ENCODE results near the gene FRRS1. TPM values are rescaled to one million over a fixed set of nuclear protein-coding genes. Genes with fewer than 3 reads are reported as not detected.
A peak's percentile ranks its signal among the peaks of the same experiment; 100 is the strongest.

FRRS1 gene
- total and polyA plus RNA-seq, 7 donors: 0.34 to 4.1 (median 3.1) TPM

DNA sequence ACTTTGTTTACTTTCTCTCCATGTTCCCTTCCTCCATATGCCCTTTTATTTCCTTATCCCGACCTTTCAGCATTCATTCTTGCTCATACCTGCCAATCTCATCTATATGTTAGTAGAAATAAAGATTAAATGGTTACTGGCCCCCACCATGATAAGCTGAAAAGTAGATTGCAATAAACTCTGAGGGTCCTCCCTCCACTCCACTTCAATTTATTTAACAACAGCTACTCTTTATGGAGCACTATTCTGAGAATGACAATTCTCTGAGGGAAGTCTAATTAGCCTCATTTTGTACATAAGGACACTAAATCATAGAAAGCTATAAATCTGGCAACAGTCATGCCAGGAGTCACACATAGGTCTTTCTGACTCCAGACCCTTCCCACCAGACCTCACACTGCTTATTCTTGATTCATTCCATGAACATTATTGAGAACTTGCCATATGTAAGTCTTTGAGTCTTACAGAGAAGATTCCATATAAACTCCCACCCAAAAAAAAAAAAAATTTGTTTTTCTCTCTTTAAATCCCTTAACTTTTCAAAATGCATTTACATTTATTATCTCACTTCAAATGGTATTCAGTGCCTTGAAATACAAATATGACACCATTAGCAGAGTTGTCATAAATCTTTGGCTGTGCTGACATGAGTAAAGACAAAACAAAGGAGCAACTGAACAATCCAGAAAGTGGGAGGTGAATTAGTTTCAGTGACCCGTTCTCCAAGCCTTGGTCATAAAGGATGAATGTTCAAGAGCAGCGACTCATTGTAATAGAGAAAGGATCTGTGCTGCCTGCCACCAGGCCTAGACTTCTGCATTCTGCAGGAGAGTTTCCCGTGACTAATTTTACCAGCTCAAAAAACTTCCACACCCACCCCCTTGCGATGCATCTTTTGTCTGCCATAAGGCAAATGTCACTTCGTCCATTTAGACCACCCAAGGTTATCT lies 92.0 kb downstream of the FRRS1 start:
- ATAC-seq: peak in 2 of 4 donors; percentile 16 to 20
- Histone ChIP-seq H3K36me3 (ENCODE audit: insufficient read depth in 1 of 2, low read depth in 1 of 2) (peaks cover 8 to 94% of the 10 kb centered on the region in 2 donors), H3K9me3 (no peaks in the 10 kb centered on the region), H3K4me3 (peak overlapping the region; percentile 35), H3K27me3 (ENCODE audit: insufficient read depth in 3 of 3, low read length in 2 of 3) (no peaks in the 10 kb centered on the region), H3K4me1 (peaks cover 89% of the 10 kb centered on the region), H3K27ac (peak overlapping the region; percentile 86)
- 41 to 61% (median 61%) methylated on average over 6 of the region's 6 CpGs for WGBS, 3 donors
- no peak for TF ChIP-seq CTCF (IDR thresholded peaks at IDR 0.05)
- no peak for DNase-seq
- intact Hi-C loops (cut with DNase I): no loop called here

DNA sequence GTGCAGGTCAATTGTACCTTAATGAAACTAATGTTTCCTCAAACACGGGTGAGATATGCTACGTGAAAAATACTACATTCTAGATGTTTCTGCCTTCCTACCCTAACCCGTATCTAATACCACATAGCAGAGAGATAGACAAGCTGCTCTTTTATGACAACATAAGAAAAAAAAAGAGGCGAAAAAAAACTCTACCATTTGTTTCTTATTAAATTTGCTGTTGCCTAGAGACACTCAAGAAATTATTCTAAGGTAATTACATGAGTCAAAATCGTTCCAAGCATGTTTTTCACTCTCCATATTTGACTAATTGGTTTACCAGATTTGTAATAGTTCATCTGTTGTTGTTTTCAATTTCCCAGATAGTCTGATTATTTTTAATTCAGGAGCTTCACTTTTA lies 93.1 kb downstream of the FRRS1 start:
- ATAC-seq (no peak), DNase-seq (no peak)
- H3K4me3 ChIP-seq: peak overlapping the region; percentile 35
- no peaks in the 10 kb centered on the region for H3K9me3 ChIP-seq
- H3K27me3 ChIP-seq (ENCODE audit: insufficient read depth in 3 of 3, low read length in 2 of 3): no peaks in the 10 kb centered on the region
- WGBS, 3 donors: 37 to 50% (median 38%) methylated on average over 4 to 5 of the region's 5 CpGs
- peaks cover 6 to 94% of the 10 kb centered on the region in 2 donors for H3K36me3 ChIP-seq (ENCODE audit: insufficient read depth in 1 of 2, low read depth in 1 of 2)
- intact Hi-C loops (cut with DNase I): no loop called here
- peak overlapping the region; percentile 86 for H3K27ac ChIP-seq
- H3K4me1 ChIP-seq: peaks cover 93% of the 10 kb centered on the region
- TF ChIP-seq CTCF (IDR thresholded peaks at IDR 0.05): no peak

GRCh38 chr1:99672530-99673213 lies 93.8 kb downstream of the FRRS1 start:
- intact Hi-C loops (cut with DNase I): no loop called here
- peak; percentile 47 to 79 for DNase-seq
- WGBS, 3 donors: 6 to 14% (median 11%) methylated on average over 6 of the region's 6 CpGs
- Histone ChIP-seq H3K27ac (peak overlapping the region; percentile 86), H3K4me1 (peaks cover 99% of the 10 kb centered on the region), H3K36me3 (ENCODE audit: insufficient read depth in 1 of 2, low read depth in 1 of 2) (peaks cover 0 to 94% of the 10 kb centered on the region in 2 donors), H3K4me3 (peak overlapping the region; percentile 35), H3K27me3 (ENCODE audit: insufficient read depth in 3 of 3, low read length in 2 of 3) (no peaks in the 10 kb centered on the region), H3K9me3 (no peaks in the 10 kb centered on the region)
- no peak for TF ChIP-seq CTCF (IDR thresholded peaks at IDR 0.05)
- peak; percentile 84 to 89 (median 87) for ATAC-seq

DNA sequence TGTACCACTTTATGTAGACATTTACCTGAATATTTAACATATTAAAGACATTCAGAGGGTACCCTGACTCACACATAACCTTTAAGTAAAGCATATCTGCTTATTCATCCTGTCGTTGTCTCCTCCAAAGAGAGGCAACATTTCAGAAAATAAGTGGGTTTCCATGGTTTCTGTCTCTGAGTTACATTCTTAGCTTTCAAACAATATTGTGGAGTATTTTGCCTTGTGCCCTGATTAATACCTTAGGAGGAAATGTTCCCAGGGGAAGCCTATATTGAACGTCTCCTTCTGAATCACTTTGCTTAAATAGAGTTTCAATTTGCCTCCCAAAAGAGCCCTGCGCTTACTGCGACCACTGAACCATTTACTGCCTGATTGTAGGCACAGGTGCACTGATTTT lies 94.4 kb downstream of the FRRS1 start:
- Histone ChIP-seq H3K4me1 (peaks cover 95% of the 10 kb centered on the region), H3K27ac (peak overlapping the region; percentile 86), H3K4me3 (peak overlapping the region; percentile 35), H3K9me3 (no peaks in the 10 kb centered on the region), H3K36me3 (ENCODE audit: insufficient read depth in 1 of 2, low read depth in 1 of 2) (peaks cover 0 to 94% of the 10 kb centered on the region in 2 donors), H3K27me3 (ENCODE audit: insufficient read depth in 3 of 3, low read length in 2 of 3) (no peaks in the 10 kb centered on the region)
- DNase-seq (no peak), ATAC-seq (peak; percentile 1 to 2 (median 1))
- TF ChIP-seq CTCF (IDR thresholded peaks at IDR 0.05): no peak
- intact Hi-C loops (cut with DNase I): no loop called here
- WGBS, 3 donors: 33 to 51% (median 40%) methylated on average over 4 of the region's 4 CpGs
